C4-2B (cell line): Measurements from ENCODE around the gene GFRA1.

Source experiments
- ZFX ChIP-seq: fragments of 450-650 bp; IDR thresholded peaks from 2 replicates; pipeline ENCODE4 v1.6.1; 2017
- TF ChIP-seq, protein P1 (sequence below): fragments of 450-650 bp; conservative IDR thresholded peaks from 2 replicates; pipeline ENCODE4 v1.5.1; 2017; ENCODE audit warnings: mild to moderate bottlenecking

DNA sequence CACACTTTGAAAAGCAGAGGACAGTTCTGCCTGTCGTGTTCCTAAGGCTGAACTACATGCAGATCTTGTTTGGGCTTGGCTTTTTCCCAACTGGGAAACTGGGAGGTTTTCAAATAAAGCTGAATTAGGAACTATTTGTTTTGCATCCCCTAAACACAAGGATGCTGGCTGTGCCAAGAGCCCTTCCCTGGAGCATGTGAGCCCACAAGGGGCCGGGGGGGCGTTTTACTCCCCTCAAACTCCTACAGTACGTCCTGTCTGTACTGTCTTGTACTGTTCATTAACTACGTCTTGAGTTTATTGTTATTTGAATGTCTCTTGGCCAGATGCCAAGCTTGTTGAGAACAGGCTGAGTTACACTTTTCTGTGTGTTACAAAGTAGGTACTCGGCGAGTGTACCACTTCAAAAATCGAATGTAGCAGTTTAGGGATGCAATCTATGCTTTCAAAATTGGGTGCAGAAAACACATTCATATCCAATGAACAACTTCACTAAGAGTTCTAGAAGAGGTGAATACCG is 94.9 kb downstream of the GFRA1 start:
- TF ChIP-seq, protein P1, sequence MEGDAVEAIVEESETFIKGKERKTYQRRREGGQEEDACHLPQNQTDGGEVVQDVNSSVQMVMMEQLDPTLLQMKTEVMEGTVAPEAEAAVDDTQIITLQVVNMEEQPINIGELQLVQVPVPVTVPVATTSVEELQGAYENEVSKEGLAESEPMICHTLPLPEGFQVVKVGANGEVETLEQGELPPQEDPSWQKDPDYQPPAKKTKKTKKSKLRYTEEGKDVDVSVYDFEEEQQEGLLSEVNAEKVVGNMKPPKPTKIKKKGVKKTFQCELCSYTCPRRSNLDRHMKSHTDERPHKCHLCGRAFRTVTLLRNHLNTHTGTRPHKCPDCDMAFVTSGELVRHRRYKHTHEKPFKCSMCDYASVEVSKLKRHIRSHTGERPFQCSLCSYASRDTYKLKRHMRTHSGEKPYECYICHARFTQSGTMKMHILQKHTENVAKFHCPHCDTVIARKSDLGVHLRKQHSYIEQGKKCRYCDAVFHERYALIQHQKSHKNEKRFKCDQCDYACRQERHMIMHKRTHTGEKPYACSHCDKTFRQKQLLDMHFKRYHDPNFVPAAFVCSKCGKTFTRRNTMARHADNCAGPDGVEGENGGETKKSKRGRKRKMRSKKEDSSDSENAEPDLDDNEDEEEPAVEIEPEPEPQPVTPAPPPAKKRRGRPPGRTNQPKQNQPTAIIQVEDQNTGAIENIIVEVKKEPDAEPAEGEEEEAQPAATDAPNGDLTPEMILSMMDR: no peak
- TF ChIP-seq ZFX: no peak
